ENCODE results near the gene FAM114A2.

Gene FAM114A2

GRCh38 chr5:154081246-154081645 is 42.5 kb upstream of the FAM114A2 start:
- H3K4me3 ChIP-seq (replicated peaks; ENCODE audit: low read depth, low read length) = no peak overlapping the region
- TF ChIP-seq CTCF (IDR thresholded peaks at IDR 0.05; ENCODE audit: insufficient read depth, low read length, poor library complexity, severe bottlenecking) = no peak
- no peaks in the 10 kb centered on the region for H3K27me3 ChIP-seq (replicated peaks; ENCODE audit: control insufficient read depth, insufficient read depth, low read length)
- no peaks in the 10 kb centered on the region for H3K36me3 ChIP-seq (ENCODE audit: control insufficient read depth, insufficient read depth, low read length)
- no peak for DNase-seq (ENCODE audit: extremely low read depth, insufficient read length)

- TF ChIP-seq CTCF (IDR thresholded peaks at IDR 0.05; ENCODE audit: insufficient read depth, low read length, poor library complexity, severe bottlenecking) = no peak
- Histone ChIP-seq H3K27me3 (replicated peaks; ENCODE audit: control insufficient read depth, insufficient read depth, low read length) (no peaks in the 10 kb centered on the region), H3K4me3 (replicated peaks; ENCODE audit: low read depth, low read length) (no peak overlapping the region), H3K36me3 (ENCODE audit: control insufficient read depth, insufficient read depth, low read length) (no peaks in the 10 kb centered on the region)
- no peak for DNase-seq (ENCODE audit: extremely low read depth, insufficient read length)
Measured at GRCh38 chr5:154078272-154078671, 39.6 kb upstream of the FAM114A2 start.

- H3K4me3 ChIP-seq (replicated peaks; ENCODE audit: low read depth, low read length) = no peak overlapping the region
- H3K36me3 ChIP-seq (ENCODE audit: control insufficient read depth, insufficient read depth, low read length) = no peaks in the 10 kb centered on the region
- H3K27me3 ChIP-seq (replicated peaks; ENCODE audit: control insufficient read depth, insufficient read depth, low read length) = no peaks in the 10 kb centered on the region
- DNase-seq (ENCODE audit: extremely low read depth, insufficient read length) = no peak
- TF ChIP-seq CTCF (IDR thresholded peaks at IDR 0.05; ENCODE audit: insufficient read depth, low read length, poor library complexity, severe bottlenecking) = no peak
Measured at GRCh38 chr5:154077696-154078095, 39.0 kb upstream of the FAM114A2 start.

- Histone ChIP-seq H3K36me3 (ENCODE audit: control insufficient read depth, insufficient read depth, low read length) (no peaks in the 10 kb centered on the region), H3K27me3 (replicated peaks; ENCODE audit: control insufficient read depth, insufficient read depth, low read length) (no peaks in the 10 kb centered on the region), H3K4me3 (replicated peaks; ENCODE audit: low read depth, low read length) (no peak overlapping the region)
- no peak for TF ChIP-seq CTCF (IDR thresholded peaks at IDR 0.05; ENCODE audit: insufficient read depth, low read length, poor library complexity, severe bottlenecking)
- DNase-seq (ENCODE audit: extremely low read depth, insufficient read length) = no peak
Measured at GRCh38 chr5:154076240-154076922, 37.7 kb upstream of the FAM114A2 start.

GRCh38 chr5:154072414-154073171 is 33.9 kb upstream of the FAM114A2 start:
- peak; percentile 89 for TF ChIP-seq CTCF (IDR thresholded peaks at IDR 0.05; ENCODE audit: insufficient read depth, low read length, poor library complexity, severe bottlenecking)
- Histone ChIP-seq H3K27me3 (replicated peaks; ENCODE audit: control insufficient read depth, insufficient read depth, low read length) (no peaks in the 10 kb centered on the region), H3K4me3 (replicated peaks; ENCODE audit: low read depth, low read length) (no peak overlapping the region), H3K36me3 (ENCODE audit: control insufficient read depth, insufficient read depth, low read length) (no peaks in the 10 kb centered on the region)
- DNase-seq (ENCODE audit: extremely low read depth, insufficient read length) = peak; percentile 49

All from GM06990 (cell line).